Right renal pelvis (tissue), 4 donors: ENCODE data around the gene RAF1. TPM values are rescaled to one million over a fixed set of nuclear protein-coding genes. Genes with fewer than 3 reads are reported as not detected.
"Not testable (repeated sequence)": the region's sequence is repeated elsewhere in the genome, so short reads cannot be mapped to it uniquely, and the experiment has no call there.

Experiments used
- DNase-seq, 4 donors: peaks; one replicate each; pipeline ENCODE4 v3.0.0-alpha.2; 2013; ENCODE audit warnings: low read depth in 4 of 4, low spot score in 3 of 4, missing footprints in 1 of 4
- polyA plus RNA-seq, 4 donors: library from polyadenylated mRNA; unstranded; fragments of 120-200 nt; gene quantifications; one replicate each; pipeline ENCODE4 v1.2.1, GENCODE V29; 2013; ENCODE audit not compliant: insufficient read length in 4 of 4

The RAF1 gene
- polyA plus RNA-seq, 4 donors = 103 to 116 (median 109) TPM

DNA sequence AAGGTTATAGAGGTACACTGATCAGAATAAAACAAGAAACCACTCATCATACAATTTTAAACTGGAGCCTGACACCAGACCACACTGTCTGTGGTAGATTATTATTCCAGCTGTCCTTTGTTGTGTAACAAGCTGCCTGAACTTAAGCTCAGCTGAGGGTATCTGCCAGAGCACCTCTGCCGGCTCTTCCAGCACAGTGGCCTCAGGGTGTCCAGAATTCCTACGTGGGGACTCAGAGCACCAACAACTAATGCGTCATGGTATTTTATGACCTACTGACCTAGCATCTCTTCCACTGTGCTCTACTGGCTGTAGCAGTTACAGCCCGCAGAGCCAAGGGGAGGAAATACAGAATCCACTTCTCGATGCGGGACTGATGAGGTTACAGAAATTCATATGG is 15.6 kb upstream of the RAF1 start:
- DNase-seq = no peak

GRCh38 chr3:12677616-12678015 is 13.7 kb upstream of the RAF1 start:
- no peak for DNase-seq

DNA sequence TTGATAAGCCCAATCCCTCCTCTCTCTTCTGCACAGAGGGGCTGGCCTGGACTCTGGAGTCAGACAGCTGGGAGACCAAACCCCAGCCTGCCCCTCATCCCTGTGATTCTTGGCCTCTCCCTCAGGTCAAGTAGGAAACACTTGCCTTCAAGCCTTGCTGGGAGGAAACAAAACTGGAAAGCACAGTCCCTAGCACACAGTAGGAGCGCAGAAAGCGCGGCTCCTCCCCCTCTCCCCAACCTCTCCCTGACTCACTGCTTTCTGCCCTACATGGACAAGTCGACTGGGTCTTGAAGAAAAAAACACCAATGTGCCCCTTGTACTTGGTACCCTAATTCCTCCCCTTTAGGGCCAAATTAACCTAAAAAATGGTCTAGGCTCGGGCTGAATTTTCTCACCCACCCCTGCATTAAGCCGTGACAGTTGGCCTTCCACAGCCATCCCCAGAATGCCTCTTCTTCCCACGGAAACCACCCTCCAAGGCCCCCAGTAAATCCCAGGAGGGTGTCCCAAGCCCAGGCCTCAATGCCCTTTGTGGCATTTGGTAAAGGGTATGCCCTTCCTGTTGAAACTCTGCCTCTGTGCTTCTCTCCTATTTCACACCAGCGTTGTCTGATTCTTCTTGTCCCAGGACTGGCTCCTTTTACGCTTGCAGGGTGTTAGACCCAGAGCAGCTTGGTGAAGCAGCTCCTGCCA is 11.3 kb upstream of the RAF1 start:
- DNase-seq = no peak

GRCh38 chr3:12673956-12674736 is 10.2 kb upstream of the RAF1 start:
- DNase-seq = not testable (repeated sequence)

- DNase-seq = no peak
Measured at GRCh38 chr3:12671120-12671450, 7.2 kb upstream of the RAF1 start.

- no peak for DNase-seq
Measured at GRCh38 chr3:12670365-12671119, 6.6 kb upstream of the RAF1 start.

DNA sequence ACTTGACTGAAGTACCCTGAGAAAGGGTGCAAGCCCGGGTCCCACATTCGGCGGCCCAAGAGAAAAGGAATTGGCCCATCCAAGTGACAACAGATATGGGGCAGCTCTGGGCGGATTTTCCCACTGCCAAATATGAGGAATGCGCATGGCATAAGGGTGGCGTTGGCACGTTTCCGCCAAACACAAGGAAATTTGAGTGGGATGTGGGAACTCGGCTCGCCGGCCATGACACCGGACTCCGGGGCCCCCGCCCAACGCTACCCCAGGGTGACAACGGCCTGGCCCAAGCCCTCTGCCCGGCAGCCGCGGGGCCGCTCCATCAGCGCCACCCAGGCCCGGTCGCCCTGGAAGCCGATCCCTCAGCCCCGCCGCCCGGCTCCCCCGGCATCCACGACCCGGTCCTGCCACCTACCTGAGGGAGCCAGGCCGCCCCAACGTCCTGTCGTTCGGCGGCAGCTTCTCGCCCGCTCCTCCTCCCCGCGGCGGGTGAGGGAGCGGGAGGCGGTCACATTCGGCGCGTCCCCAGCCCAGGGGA is 449 bp downstream of the RAF1 start:
- peak in 3 of 4 donors; percentile 12 to 19 (median 18) for DNase-seq

DNA sequence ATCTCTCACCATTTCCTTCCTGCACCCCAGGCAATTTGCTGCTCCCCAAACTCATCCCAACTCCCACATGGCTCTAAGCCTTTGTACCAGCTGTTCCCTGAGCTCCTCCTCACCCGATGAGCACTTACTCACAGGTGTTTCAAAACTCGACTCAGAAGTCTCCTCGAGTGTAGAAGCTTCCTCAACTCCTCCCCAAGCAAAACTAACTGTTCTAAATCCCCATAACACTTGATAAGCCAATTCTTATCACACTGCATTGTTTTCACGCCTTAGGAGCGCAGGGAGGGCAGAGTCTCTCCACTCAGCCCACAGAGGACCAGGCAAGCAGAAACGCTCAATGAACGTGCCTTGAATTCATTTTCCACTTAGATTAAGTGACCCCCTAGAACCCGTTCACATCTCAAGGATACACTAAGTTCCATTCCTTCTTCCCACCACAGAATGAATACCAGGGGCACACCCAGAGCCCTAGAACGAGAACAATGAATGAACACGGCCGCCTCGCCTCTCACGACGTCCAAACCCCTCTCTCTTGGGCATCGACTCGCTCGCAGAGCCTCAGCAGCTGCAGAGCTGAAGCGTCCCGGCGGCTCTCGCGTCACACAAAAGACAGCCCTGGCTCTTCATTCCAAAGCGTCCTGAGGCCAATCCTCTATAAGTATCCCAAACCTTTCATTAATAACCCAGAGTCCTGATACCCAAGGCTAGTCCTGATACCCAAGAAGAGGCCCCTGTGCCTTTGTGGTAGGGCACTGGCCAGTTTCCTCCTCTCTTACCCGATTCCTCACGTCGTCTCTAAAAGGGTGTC is 1.1 kb downstream of the RAF1 start:
- peak in 3 of 4 donors; percentile 22 to 34 (median 27) for DNase-seq

- no peak for DNase-seq
Measured at GRCh38 chr3:12661926-12662592, 1.9 kb downstream of the RAF1 start.

DNA sequence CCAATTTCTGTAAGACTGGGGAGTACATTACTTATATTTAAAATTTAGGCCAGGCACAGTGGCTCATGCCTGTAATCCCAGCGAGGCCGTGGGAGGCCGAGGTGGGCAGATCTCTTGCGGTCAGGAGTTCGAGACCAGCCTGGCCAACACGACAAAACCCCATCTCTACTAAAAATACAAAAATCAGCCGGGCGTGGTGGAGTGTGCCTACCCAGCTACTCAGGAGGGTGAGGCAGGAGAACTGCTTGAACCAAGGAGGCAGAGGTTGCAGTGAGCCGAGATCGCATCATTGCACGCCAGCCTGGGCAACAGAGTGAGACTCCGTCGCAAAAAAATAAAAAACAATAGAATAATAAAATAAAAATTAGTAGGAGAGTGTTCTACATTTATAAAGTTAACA is 2.5 kb downstream of the RAF1 start:
- not testable (repeated sequence) for DNase-seq

- DNase-seq = no peak
Measured at GRCh38 chr3:12660196-12660595, 3.7 kb downstream of the RAF1 start.

DNA sequence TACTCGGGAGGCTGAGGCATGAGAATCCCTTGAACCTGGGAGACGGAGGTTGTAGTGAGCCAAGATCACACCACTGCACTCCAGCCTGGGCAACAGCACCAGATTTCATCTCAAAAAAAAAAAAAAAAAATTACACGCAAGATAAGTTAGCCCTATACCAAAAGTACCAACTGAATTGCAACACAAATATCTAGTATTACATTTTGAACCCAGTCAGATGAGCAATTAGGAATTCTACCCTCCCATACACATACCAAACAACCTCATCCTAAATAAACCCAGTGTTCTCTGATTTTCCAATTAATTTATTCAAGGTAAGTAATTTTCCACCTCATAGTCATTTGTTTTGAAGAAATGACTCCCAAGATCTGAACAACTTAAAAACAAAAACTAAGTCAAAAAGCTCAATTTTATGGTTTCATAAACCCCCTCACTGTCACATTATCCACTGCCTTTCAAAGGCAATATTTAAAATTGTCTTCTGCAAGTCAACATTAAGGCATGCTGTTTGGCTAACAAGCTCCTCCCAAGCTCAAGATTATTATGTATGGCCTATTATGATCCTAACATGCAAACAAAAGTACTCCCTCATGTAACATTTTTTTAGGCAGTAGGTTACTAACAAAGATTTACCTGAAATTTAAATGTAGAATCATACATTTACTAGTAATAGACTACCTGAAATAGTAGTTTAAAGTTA is 4.5 kb downstream of the RAF1 start:
- no peak for DNase-seq

GRCh38 chr3:12658593-12659058 is 5.3 kb downstream of the RAF1 start:
- DNase-seq = no peak

DNA sequence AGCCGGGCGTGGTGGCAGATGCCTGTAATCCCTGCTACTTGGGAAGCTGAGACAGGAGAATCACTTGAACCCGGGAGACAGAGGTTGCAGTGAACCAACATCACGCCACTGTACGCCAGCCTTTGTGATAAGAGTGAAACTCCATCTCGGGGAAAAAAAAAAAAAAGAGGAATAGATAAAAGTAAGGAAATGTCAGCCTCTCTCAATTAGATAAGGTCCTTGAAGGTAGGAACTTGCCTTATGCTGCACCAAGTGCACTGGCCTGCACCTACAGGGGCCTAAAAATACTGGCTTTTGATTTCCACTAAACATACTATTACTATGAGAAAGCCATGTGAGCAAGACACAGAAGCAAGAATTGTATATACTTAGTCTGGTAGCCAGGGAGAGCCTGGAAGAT is 7.1 kb downstream of the RAF1 start:
- no peak for DNase-seq

- DNase-seq = no peak
Measured at GRCh38 chr3:12656193-12656592, 7.7 kb downstream of the RAF1 start.

GRCh38 chr3:12655701-12656100 is 8.2 kb downstream of the RAF1 start:
- no peak for DNase-seq

DNA sequence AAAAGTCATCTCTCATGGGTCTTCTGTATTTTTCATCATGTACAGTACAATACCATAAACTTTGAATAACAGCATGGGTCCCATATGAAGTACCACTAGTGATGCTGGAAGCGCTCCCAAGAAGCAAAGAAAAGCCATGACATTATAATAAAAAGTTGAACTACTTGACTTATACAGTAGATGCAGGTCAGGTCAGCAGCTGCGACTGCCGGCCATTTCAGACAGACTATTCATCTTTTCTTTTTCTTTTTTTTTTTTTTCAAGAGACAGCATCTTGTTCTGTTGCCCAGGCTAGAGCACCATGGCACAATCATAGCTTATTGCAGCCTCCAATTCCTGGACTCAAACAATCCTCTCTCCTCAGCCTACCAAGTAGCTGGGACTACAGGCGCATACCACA is 10.2 kb downstream of the RAF1 start:
- peak in 2 of 4 donors; percentile 14 to 15 for DNase-seq

GRCh38 chr3:12648384-12648959 is 15.4 kb downstream of the RAF1 start:
- no peak for DNase-seq
